ENCODE measurements around the gene AMBRA1. TPM values are rescaled to one million over a fixed set of nuclear protein-coding genes. Genes with fewer than 3 reads are reported as not detected.

Gene AMBRA1
- total RNA-seq, 2 experiments from 2014 or later, result 24.6 to 30.7 TPM

DNA sequence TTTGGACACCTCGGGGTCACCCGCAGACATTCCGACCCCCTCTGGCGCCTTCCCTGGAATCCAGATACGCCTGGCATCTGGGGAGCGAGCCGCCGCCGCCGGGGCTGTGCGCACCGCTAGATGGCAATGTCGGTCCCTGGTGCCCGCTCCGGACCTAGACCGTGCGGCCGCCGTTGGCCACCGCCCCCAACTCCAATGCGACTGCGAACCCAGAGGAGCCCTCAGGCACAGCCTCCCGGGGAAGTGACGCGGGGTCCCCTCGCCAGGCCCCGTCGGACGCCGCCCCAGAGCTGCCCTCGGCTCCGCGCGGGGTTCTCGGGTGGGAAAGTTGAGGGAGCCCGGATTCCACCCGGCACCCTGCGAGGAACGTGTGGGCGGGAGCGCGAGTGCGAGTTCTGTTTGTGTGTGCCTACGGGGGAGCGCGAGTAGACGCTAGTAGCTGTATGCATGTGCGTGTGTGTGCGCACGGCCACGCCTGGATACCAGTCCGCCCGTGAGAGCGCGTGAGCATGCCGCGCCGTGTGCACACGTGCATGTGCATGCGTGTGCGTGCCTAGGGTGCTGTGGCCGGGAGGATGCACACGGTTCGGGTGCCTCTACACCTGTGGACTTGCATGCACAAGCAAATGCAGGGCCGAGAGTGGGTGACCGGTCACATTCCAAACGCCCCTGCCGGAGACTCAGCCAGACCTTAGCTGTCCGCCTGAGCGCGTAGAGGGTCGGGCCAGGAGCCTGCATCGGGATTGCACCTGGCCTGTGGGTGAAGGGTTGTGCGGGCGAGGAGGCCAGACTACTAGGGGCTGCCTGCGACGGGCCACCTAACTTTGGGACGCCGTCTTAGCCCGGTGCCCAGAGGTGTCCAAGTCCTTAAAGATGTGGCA, 204.1 kb downstream of the AMBRA1 start:
- Histone ChIP-seq H2AFZ (ENCODE audit: low read length) (no peak overlapping the region), H3K27ac (ENCODE audit: low read depth, low read length, poor library complexity, severe bottlenecking) (no peak overlapping the region), H3K36me3 (ENCODE audit: insufficient read depth, low read length) (no peaks in the 10 kb centered on the region), H3K4me2 (ENCODE audit: low read length) (peak overlapping the region; percentile 75), H3K4me3 (ENCODE audit: low read depth, low read length, poor library complexity, severe bottlenecking) (peak overlapping the region; percentile 50), H4K20me1 (ENCODE audit: insufficient read depth, low read length) (no peaks in the 10 kb centered on the region), H3K9me2 (ENCODE audit: insufficient read depth, low read length) (no peaks in the 10 kb centered on the region), H3K79me2 (ENCODE audit: insufficient read depth, low read depth, low read length) (no peaks in the 10 kb centered on the region), H3K4me1 (ENCODE audit: insufficient read depth, low read length, poor library complexity, severe bottlenecking) (no peaks in the 10 kb centered on the region), H3K9me3 (ENCODE audit: low read length) (no peaks in the 10 kb centered on the region)
- no TSS peak for BruUV-seq (replicated peaks)
- TF ChIP-seq EZH2phosphoT487 (IDR thresholded peaks at IDR 0.05; ENCODE audit: borderline replicate concordance, low read depth, low read length), result no peak
- TF ChIP-seq, protein P1, sequence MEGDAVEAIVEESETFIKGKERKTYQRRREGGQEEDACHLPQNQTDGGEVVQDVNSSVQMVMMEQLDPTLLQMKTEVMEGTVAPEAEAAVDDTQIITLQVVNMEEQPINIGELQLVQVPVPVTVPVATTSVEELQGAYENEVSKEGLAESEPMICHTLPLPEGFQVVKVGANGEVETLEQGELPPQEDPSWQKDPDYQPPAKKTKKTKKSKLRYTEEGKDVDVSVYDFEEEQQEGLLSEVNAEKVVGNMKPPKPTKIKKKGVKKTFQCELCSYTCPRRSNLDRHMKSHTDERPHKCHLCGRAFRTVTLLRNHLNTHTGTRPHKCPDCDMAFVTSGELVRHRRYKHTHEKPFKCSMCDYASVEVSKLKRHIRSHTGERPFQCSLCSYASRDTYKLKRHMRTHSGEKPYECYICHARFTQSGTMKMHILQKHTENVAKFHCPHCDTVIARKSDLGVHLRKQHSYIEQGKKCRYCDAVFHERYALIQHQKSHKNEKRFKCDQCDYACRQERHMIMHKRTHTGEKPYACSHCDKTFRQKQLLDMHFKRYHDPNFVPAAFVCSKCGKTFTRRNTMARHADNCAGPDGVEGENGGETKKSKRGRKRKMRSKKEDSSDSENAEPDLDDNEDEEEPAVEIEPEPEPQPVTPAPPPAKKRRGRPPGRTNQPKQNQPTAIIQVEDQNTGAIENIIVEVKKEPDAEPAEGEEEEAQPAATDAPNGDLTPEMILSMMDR (conservative IDR thresholded peaks at IDR 0.05; ENCODE audit: low read length), result peak; percentile 85
- ChIA-PET POLR2A (no interaction called here), CTCF (ENCODE audit: unreplicated experiment) (no interaction called here)
- DNase-seq (ENCODE audit: low spot score), result peak; percentile 64
- intact Hi-C loops (cut with micrococcal nuclease; ENCODE audit: unreplicated experiment), result loop anchor here (1.0 kb wide), 2 partner anchors 140 to 149 kb away; no protein-coding TSS in a partner anchor

DNA sequence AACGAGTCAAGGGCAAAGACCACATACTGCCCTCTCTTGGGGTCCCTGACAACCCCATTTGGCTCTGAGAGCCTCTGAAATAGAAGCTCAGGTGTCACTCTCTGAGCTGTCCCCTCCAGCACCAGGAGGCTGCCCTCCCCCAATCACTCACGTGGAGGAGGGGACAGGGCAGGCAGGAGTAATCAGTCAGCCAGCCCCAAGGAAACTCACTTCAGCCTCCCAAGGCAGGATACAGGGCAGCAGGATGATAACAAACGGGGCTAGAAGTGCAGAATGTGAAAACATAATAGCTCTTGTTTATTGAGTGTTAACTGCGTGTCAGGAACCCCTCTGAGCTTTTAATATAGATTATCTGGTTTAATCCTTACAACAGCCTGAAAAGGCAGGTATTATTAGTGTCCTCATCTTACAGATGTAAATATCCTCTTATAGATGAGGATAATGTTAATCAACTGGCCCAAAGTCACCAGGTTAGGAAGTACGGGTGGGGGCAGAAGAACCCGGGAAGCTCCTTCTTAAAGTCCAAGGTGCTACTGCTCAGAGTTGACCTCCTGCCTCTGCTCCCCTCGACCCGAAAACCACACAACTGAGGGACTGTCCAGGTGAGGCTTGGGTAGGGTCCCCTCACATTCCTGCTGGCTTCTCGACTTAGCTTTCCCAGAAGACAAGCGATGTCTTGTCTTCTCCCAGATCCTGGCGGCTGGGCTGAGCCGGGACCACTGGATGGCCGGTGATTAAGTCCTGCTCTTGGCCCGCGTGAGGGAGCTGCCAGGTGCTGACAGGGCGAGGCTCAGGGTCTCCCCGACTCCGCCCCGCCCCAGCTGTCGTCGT, 205.0 kb downstream of the AMBRA1 start:
- H3K36me3 ChIP-seq (ENCODE audit: insufficient read depth, low read length), result no peaks in the 10 kb centered on the region
- BruUV-seq (replicated peaks), result no TSS peak
- POLR2A ChIA-PET, result interaction anchor here (1.0 kb wide), 1 partner anchor 28 kb away, joined by 3 read pairs; no protein-coding TSS in a partner anchor
- TF ChIP-seq, protein P1 (conservative IDR thresholded peaks at IDR 0.05; ENCODE audit: low read length), result no peak
- TF ChIP-seq EZH2phosphoT487 (IDR thresholded peaks at IDR 0.05; ENCODE audit: borderline replicate concordance, low read depth, low read length), result no peak
- no peaks in the 10 kb centered on the region for H3K79me2 ChIP-seq (ENCODE audit: insufficient read depth, low read depth, low read length)
- no peaks in the 10 kb centered on the region for H3K9me3 ChIP-seq (ENCODE audit: low read length)
- intact Hi-C loops (cut with micrococcal nuclease; ENCODE audit: unreplicated experiment), result loop anchor here (1.0 kb wide), 2 partner anchors 140 to 149 kb away; no protein-coding TSS in a partner anchor
- CTCF ChIA-PET (ENCODE audit: unreplicated experiment), result interaction anchor here (0.6 kb wide), 1 partner anchor 150 kb away, joined by 3 read pairs; no protein-coding TSS in a partner anchor
- H4K20me1 ChIP-seq (ENCODE audit: insufficient read depth, low read length), result no peaks in the 10 kb centered on the region
- H3K9me2 ChIP-seq (ENCODE audit: insufficient read depth, low read length), result no peaks in the 10 kb centered on the region
- H3K27ac ChIP-seq (ENCODE audit: low read depth, low read length, poor library complexity, severe bottlenecking), result no peak overlapping the region
- DNase-seq (ENCODE audit: low spot score), result no peak
- no peaks in the 10 kb centered on the region for H3K4me1 ChIP-seq (ENCODE audit: insufficient read depth, low read length, poor library complexity, severe bottlenecking)
- peak overlapping the region; percentile 75; the same call in 1 of the 2 replicates for H3K4me2 ChIP-seq (ENCODE audit: low read length)
- no peak overlapping the region for H3K4me3 ChIP-seq (ENCODE audit: low read depth, low read length, poor library complexity, severe bottlenecking)
- no peak overlapping the region for H2AFZ ChIP-seq (ENCODE audit: low read length)
